ENCODE data around the gene SARS2.

SARS2 gene

DNA sequence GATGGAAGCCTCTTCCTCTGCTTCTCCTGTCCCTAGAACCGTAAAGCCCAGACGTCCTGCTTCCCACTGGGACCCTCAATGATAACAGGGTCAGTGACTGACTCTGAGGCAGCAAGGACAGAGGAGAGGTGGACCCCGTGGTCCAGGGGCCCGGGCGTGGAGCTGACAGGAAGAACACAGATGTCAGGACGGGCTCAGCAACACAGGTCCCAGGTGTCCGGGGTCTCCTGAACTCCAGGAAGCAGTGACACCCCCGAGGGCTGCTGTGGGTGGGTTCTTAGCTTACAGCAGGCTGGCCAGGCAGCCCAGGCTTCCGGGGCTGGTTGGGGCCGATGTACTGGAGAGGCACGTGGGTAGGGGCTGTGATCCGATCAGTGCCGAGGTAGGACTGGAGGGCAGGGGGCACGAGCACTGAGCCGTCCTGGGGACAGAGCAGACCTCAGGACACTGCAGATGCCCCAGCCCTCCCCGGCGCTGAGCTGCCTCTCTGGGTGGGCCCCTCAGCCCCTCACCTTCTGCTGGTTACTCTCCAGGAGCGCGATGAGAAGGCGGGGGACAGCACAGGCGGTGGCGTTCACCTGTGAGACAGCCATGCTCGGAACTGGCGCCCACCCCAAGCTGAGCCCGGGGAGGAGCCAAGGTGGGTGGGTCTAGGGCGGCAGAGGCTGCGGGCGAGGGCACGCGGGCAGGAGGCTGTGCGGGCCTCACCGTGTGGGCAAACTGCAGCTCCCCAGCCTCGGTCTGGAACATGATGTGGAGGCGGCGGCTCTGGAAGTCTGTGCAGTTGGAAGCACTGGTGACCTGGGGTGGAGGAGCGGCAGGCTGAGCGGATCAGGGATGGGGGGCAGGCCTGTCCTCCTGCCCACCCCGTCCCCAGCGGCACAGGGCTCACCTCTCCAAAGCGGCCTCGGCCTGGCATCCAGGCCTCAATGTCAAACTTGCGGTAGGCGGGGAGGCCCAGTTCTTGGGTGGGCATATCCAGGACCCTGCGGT is 14.9 kb downstream of the SARS2 start:
- Histone ChIP-seq H3K4me1 (ENCODE audit: control insufficient read depth, insufficient read depth, low read length) (no peaks in the 10 kb centered on the region), H3K4me3 (ENCODE audit: low read length in 2 of 2) (no peak overlapping the region), H3K27me3 (ENCODE audit: control insufficient read depth in 1 of 2, insufficient read depth in 2 of 2, low read length in 2 of 2) (peaks cover 8 to 11% of the 10 kb centered on the region in 2 donors), H3K27ac (ENCODE audit: low read length) (no peak overlapping the region), H3K9ac (ENCODE audit: low read length in 2 of 2) (no peak overlapping the region), H3K36me3 (ENCODE audit: control insufficient read depth in 2 of 2, insufficient read depth in 2 of 2, low read length in 2 of 2) (no peaks in the 10 kb centered on the region), H3K9me3 (ENCODE audit: control insufficient read depth in 2 of 2, low read length in 2 of 2) (no peaks in the 10 kb centered on the region)

DNA sequence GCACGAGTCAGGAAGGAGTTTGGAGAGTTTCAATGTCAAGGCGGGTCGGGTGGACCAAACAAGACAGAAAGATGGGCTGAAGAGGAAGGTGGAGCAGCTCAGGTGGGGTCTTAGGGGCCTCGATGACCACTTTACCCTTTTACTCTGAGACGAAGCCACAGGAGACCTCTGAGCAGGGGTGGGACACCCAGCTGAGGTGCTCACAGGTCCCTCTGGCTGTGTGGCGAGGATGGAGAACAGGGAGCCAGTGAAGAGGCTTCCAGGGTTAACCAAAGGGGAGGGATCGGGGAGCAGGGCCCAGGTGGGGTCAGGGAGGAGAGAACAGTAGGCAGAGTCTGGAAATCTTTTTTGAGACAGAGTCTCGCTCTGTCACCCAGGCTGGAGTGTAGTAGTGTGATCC is 16.6 kb downstream of the SARS2 start:
- Histone ChIP-seq H3K4me3 (ENCODE audit: low read length in 2 of 2) (no peak overlapping the region), H3K36me3 (ENCODE audit: control insufficient read depth in 2 of 2, insufficient read depth in 2 of 2, low read length in 2 of 2) (peaks cover 1 to 3% of the 10 kb centered on the region in 2 donors), H3K9ac (ENCODE audit: low read length in 2 of 2) (no peak overlapping the region), H3K27me3 (ENCODE audit: control insufficient read depth in 1 of 2, insufficient read depth in 2 of 2, low read length in 2 of 2) (peaks cover 8 to 13% of the 10 kb centered on the region in 2 donors), H3K4me1 (ENCODE audit: control insufficient read depth, insufficient read depth, low read length) (no peaks in the 10 kb centered on the region), H3K9me3 (ENCODE audit: control insufficient read depth in 2 of 2, low read length in 2 of 2) (no peaks in the 10 kb centered on the region), H3K27ac (ENCODE audit: low read length) (no peak overlapping the region)

- Histone ChIP-seq H3K27me3 (ENCODE audit: control insufficient read depth in 1 of 2, insufficient read depth in 2 of 2, low read length in 2 of 2) (peaks cover 8 to 13% of the 10 kb centered on the region in 2 donors), H3K36me3 (ENCODE audit: control insufficient read depth in 2 of 2, insufficient read depth in 2 of 2, low read length in 2 of 2) (peaks cover 3% of the 10 kb centered on the region in 2 donors), H3K4me1 (ENCODE audit: control insufficient read depth, insufficient read depth, low read length) (no peaks in the 10 kb centered on the region), H3K9ac (ENCODE audit: low read length in 2 of 2) (no peak overlapping the region), H3K9me3 (ENCODE audit: control insufficient read depth in 2 of 2, low read length in 2 of 2) (no peaks in the 10 kb centered on the region), H3K4me3 (ENCODE audit: low read length in 2 of 2) (no peak overlapping the region), H3K27ac (ENCODE audit: low read length) (no peak overlapping the region)
These were observed 17.7 kb downstream of the SARS2 start for GRCh38 chr19:38912600-38913514.

DNA sequence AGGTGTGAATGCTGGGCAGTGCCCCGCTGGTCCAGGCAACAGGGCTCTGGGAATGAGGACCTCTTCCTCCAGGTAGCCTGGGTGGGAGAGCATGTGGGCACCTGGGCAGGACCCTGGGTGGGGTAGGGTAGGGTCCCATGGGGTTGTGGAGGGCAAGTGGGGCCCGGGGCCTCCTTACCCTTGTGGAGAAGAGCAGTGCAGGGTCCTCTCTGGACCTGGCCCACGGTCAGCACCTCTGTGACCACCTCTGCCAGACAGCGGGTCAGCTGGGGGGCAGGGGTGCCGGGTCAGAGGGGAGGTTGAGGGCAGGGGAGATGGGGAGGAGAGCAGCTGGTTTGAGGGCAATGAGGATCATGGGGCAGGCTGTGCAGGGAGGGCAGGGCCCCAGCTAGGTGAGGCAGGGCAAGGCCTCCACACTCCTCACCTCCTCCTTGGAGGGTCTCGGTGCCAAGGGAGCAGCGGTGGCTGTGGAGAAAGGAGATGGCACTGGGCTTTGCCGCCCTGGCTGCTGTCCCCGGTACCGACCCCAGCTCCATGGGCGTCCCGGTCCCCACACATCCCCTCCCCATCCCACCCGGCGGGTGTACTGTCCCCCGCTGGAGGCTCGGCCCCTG is 19.1 kb downstream of the SARS2 start:
- H3K9ac ChIP-seq (ENCODE audit: low read length in 2 of 2): no peak overlapping the region
- H3K27ac ChIP-seq (ENCODE audit: low read length): no peak overlapping the region
- H3K4me3 ChIP-seq (ENCODE audit: low read length in 2 of 2): no peak overlapping the region
- peaks cover 6 to 8% of the 10 kb centered on the region in 2 donors for H3K36me3 ChIP-seq (ENCODE audit: control insufficient read depth in 2 of 2, insufficient read depth in 2 of 2, low read length in 2 of 2)
- H3K27me3 ChIP-seq (ENCODE audit: control insufficient read depth in 1 of 2, insufficient read depth in 2 of 2, low read length in 2 of 2): peaks cover 8 to 13% of the 10 kb centered on the region in 2 donors
- H3K9me3 ChIP-seq (ENCODE audit: control insufficient read depth in 2 of 2, low read length in 2 of 2): no peaks in the 10 kb centered on the region
- no peaks in the 10 kb centered on the region for H3K4me1 ChIP-seq (ENCODE audit: control insufficient read depth, insufficient read depth, low read length)

GRCh38 chr19:38910488-38910887 is 20.1 kb downstream of the SARS2 start:
- no peaks in the 10 kb centered on the region for H3K9me3 ChIP-seq (ENCODE audit: control insufficient read depth in 2 of 2, low read length in 2 of 2)
- no peak overlapping the region for H3K4me3 ChIP-seq (ENCODE audit: low read length in 2 of 2)
- H3K4me1 ChIP-seq (ENCODE audit: control insufficient read depth, insufficient read depth, low read length): no peaks in the 10 kb centered on the region
- peaks cover 8 to 13% of the 10 kb centered on the region in 2 donors for H3K27me3 ChIP-seq (ENCODE audit: control insufficient read depth in 1 of 2, insufficient read depth in 2 of 2, low read length in 2 of 2)
- H3K36me3 ChIP-seq (ENCODE audit: control insufficient read depth in 2 of 2, insufficient read depth in 2 of 2, low read length in 2 of 2): peaks cover 6 to 8% of the 10 kb centered on the region in 2 donors
- H3K9ac ChIP-seq (ENCODE audit: low read length in 2 of 2): no peak overlapping the region
- no peak overlapping the region for H3K27ac ChIP-seq (ENCODE audit: low read length)

GRCh38 chr19:38908911-38909310 is 21.7 kb downstream of the SARS2 start:
- peaks cover 12 to 13% of the 10 kb centered on the region in 2 donors for H3K36me3 ChIP-seq (ENCODE audit: control insufficient read depth in 2 of 2, insufficient read depth in 2 of 2, low read length in 2 of 2)
- H3K9me3 ChIP-seq (ENCODE audit: control insufficient read depth in 2 of 2, low read length in 2 of 2): no peaks in the 10 kb centered on the region

GRCh38 chr19:38907670-38908069 is 22.9 kb downstream of the SARS2 start:
- Histone ChIP-seq H3K9me3 (ENCODE audit: control insufficient read depth in 2 of 2, low read length in 2 of 2) (no peaks in the 10 kb centered on the region), H3K9ac (ENCODE audit: low read length in 2 of 2) (no peak overlapping the region), H3K27me3 (ENCODE audit: control insufficient read depth in 1 of 2, insufficient read depth in 2 of 2, low read length in 2 of 2) (peaks cover 8 to 12% of the 10 kb centered on the region in 2 donors), H3K4me1 (ENCODE audit: control insufficient read depth, insufficient read depth, low read length) (no peaks in the 10 kb centered on the region), H3K36me3 (ENCODE audit: control insufficient read depth in 2 of 2, insufficient read depth in 2 of 2, low read length in 2 of 2) (peaks cover 12 to 13% of the 10 kb centered on the region in 2 donors), H3K27ac (ENCODE audit: low read length) (no peak overlapping the region), H3K4me3 (ENCODE audit: low read length in 2 of 2) (no peak overlapping the region)

More at GRCh38 chr19:38908911-38909310, 21.7 kb downstream of the SARS2 start:
- no peaks in the 10 kb centered on the region for H3K4me1 ChIP-seq (ENCODE audit: control insufficient read depth, insufficient read depth, low read length)
- H3K4me3 ChIP-seq (ENCODE audit: low read length in 2 of 2): no peak overlapping the region
- peaks cover 8 to 13% of the 10 kb centered on the region in 2 donors for H3K27me3 ChIP-seq (ENCODE audit: control insufficient read depth in 1 of 2, insufficient read depth in 2 of 2, low read length in 2 of 2)
- H3K9ac ChIP-seq (ENCODE audit: low read length in 2 of 2): no peak overlapping the region
- H3K27ac ChIP-seq (ENCODE audit: low read length): no peak overlapping the region

- H3K36me3 ChIP-seq (ENCODE audit: control insufficient read depth in 2 of 2, insufficient read depth in 2 of 2, low read length in 2 of 2): peaks cover 12 to 13% of the 10 kb centered on the region in 2 donors
- H3K27ac ChIP-seq (ENCODE audit: low read length): no peak overlapping the region
- no peaks in the 10 kb centered on the region for H3K4me1 ChIP-seq (ENCODE audit: control insufficient read depth, insufficient read depth, low read length)
- H3K4me3 ChIP-seq (ENCODE audit: low read length in 2 of 2): no peak overlapping the region
- no peaks in the 10 kb centered on the region for H3K9me3 ChIP-seq (ENCODE audit: control insufficient read depth in 2 of 2, low read length in 2 of 2)
- H3K27me3 ChIP-seq (ENCODE audit: control insufficient read depth in 1 of 2, insufficient read depth in 2 of 2, low read length in 2 of 2): peaks cover 8 to 9% of the 10 kb centered on the region in 2 donors
- H3K9ac ChIP-seq (ENCODE audit: low read length in 2 of 2): no peak overlapping the region
These were observed 23.3 kb downstream of the SARS2 start for GRCh38 chr19:38907227-38907626.

- H3K9ac ChIP-seq (ENCODE audit: low read length in 2 of 2): no peak overlapping the region
- H3K36me3 ChIP-seq (ENCODE audit: control insufficient read depth in 2 of 2, insufficient read depth in 2 of 2, low read length in 2 of 2): peaks cover 12 to 13% of the 10 kb centered on the region in 2 donors
- H3K27ac ChIP-seq (ENCODE audit: low read length): no peak overlapping the region
- no peaks in the 10 kb centered on the region for H3K4me1 ChIP-seq (ENCODE audit: control insufficient read depth, insufficient read depth, low read length)
- peaks cover 0 to 2% of the 10 kb centered on the region in 2 donors for H3K27me3 ChIP-seq (ENCODE audit: control insufficient read depth in 1 of 2, insufficient read depth in 2 of 2, low read length in 2 of 2)
- H3K4me3 ChIP-seq (ENCODE audit: low read length in 2 of 2): no peak overlapping the region
- no peaks in the 10 kb centered on the region for H3K9me3 ChIP-seq (ENCODE audit: control insufficient read depth in 2 of 2, low read length in 2 of 2)
These were observed 24.9 kb downstream of the SARS2 start for GRCh38 chr19:38905620-38906019.
